GM23338 (cell line): ENCODE measurements around the gene UBE2Z.

Source experiments
- CREB1 ChIP-seq: fragments of 250-450 bp; sonication (Bioruptor Pico); IDR thresholded peaks from 2 replicates; pipeline ENCODE4 v1.5.0; 2020; ENCODE audit warnings: low read depth, mild to moderate bottlenecking, moderate library complexity
- CTCF ChIP-seq, 2 experiments: fragments of 200-600 bp in 1 of 2; sonication (generic) in 1 of 2; conservative IDR thresholded peaks; 2 replicates each; pipeline versions ENCODE4 v1.5.1 to v1.6.1; 2016 to 2017; ENCODE audit warnings: antibody characterized with exemption in 2 of 2, low read depth in 2 of 2, mild to moderate bottlenecking in 2 of 2, moderate library complexity in 1 of 2
- EZH2 ChIP-seq: fragments of 200-600 bp; sonication (generic); IDR thresholded peaks from one replicate; pipeline ENCODE4 v1.8.0; 2017; ENCODE audit warnings: antibody characterized with exemption, mild to moderate bottlenecking, low read depth; ENCODE audit not compliant: unreplicated experiment
- POLR2AphosphoS5 ChIP-seq: IDR thresholded peaks from 2 replicates; pipeline ENCODE4 v1.6.1; 2016; ENCODE audit warnings: antibody characterized with exemption, low read depth
- REST ChIP-seq: IDR thresholded peaks from one replicate; pipeline ENCODE4 v1.6.1; 2018; ENCODE audit warnings: antibody characterized with exemption; ENCODE audit not compliant: unreplicated experiment
- ZNF462 ChIP-seq: fragments of 250-450 bp; sonication (Bioruptor Pico); IDR thresholded peaks from 2 replicates; pipeline ENCODE4 v1.5.0; 2020; ENCODE audit warnings: mild to moderate bottlenecking, moderate library complexity

- no peak for TF ChIP-seq CTCF (conservative IDR thresholded peaks at IDR 0.05; ENCODE audit: low read depth in 2 of 2)
- TF ChIP-seq REST: no peak
- no peak for TF ChIP-seq CREB1
- no peak for TF ChIP-seq EZH2
- TF ChIP-seq ZNF462: no peak
- TF ChIP-seq POLR2AphosphoS5: no peak
Measured at GRCh38 chr17:48883171-48883570, 25.0 kb upstream of the UBE2Z start.
